ENCODE data around the gene ZFP91.

DNA sequence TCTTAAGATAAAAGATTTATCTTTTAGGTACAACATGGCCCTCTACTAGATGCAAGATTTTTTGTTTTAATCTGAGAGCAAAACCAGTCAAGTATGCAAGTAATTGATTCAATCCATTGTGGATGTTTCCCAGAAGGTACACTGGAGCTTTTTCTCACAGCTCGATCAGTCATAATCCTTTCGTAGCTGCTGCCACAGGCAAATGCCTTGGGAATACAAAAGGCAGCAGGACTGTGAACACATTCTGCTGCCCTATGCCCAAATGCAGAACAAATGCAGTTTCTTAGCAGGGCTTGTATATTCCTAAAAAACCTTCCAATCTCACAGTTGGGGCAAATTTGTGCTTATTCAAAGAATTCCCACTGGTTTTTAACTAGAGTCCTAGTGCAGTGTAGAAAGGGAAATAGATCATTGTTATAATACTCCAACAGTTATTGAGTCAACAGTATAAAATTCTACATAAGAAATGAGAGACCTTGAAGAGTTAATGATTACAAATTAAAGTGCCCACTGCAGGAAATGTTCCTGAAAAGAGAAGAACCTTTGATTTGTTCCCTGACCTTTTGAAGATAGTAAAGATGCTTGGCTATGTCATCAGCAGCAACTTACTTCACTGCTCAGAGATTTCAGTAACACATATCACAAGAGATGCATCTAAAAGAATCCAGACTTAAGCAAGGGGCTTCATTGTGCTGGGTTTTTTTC lies 17.3 kb upstream of the ZFP91 start:
- TF ChIP-seq, protein P1, sequence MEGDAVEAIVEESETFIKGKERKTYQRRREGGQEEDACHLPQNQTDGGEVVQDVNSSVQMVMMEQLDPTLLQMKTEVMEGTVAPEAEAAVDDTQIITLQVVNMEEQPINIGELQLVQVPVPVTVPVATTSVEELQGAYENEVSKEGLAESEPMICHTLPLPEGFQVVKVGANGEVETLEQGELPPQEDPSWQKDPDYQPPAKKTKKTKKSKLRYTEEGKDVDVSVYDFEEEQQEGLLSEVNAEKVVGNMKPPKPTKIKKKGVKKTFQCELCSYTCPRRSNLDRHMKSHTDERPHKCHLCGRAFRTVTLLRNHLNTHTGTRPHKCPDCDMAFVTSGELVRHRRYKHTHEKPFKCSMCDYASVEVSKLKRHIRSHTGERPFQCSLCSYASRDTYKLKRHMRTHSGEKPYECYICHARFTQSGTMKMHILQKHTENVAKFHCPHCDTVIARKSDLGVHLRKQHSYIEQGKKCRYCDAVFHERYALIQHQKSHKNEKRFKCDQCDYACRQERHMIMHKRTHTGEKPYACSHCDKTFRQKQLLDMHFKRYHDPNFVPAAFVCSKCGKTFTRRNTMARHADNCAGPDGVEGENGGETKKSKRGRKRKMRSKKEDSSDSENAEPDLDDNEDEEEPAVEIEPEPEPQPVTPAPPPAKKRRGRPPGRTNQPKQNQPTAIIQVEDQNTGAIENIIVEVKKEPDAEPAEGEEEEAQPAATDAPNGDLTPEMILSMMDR (conservative IDR thresholded peaks at IDR 0.05; ENCODE audit: low read depth, low read length) = no peak
- TF ChIP-seq EZH2phosphoT487 (IDR thresholded peaks at IDR 0.05; ENCODE audit: borderline replicate concordance, low read length) (no peak), EZH2 (IDR thresholded peaks at IDR 0.05; ENCODE audit: low read length, unreplicated experiment) (no peak)
